Testis (tissue), 3 donors: ENCODE data around the gene RARRES2. TPM values are rescaled to one million over a fixed set of nuclear protein-coding genes. Genes with fewer than 3 reads are reported as not detected.

Experiments
- DNase-seq: peaks from one replicate; pipeline ENCODE4 v3.0.0-alpha.2; 2019
- H3K27ac ChIP-seq, 2 donors: fragments of 200-600 bp; sonication (generic); one replicate each; pipeline ENCODE4 v1.5.1; 2019
- H3K27me3 ChIP-seq: fragments of 200-600 bp; sonication (generic); one replicate; pipeline ENCODE4 v1.5.1; 2019
- H3K36me3 ChIP-seq: fragments of 200-600 bp; sonication (generic); one replicate; pipeline ENCODE4 v1.5.1; 2017; ENCODE audit warnings: low read depth; ENCODE audit errors: missing control alignments
- H3K4me1 ChIP-seq: fragments of 200-600 bp; sonication (generic); one replicate; pipeline ENCODE4 v1.5.1; 2019
- H3K4me3 ChIP-seq, 2 donors: fragments of 200-600 bp; sonication (generic); one replicate each; pipeline ENCODE4 v1.5.1; 2017 to 2019
- H3K9me3 ChIP-seq: fragments of 200-600 bp; sonication (generic); one replicate; pipeline ENCODE4 v1.5.1; 2017
- CTCF ChIP-seq, 3 experiments: fragments of 450-650 bp in 2 of 3; fragments of 200-600 bp in 1 of 3; sonication (generic) in 1 of 3; IDR thresholded peaks; one replicate each; pipeline ENCODE4 v1.5.1; 2016 to 2019; ENCODE audit warnings: antibody characterized with exemption in 3 of 3, mild to moderate bottlenecking in 2 of 3, moderate library complexity in 1 of 3
- POLR2A ChIP-seq: fragments of 450-650 bp; IDR thresholded peaks from one replicate; pipeline ENCODE4 v1.6.1; 2017; ENCODE audit warnings: antibody characterized with exemption, mild to moderate bottlenecking, moderate library complexity
- WGBS, 2 donors: methylation state at CpG; one replicate each; pipeline ENCODE4 v1.1.5; 2018; 5-methylcytosine and 5-hydroxymethylcytosine counted together
- intact Hi-C: fragments of 100-400 bp; cut with DNase I; formaldehyde crosslinking; loops from one replicate; pipeline ENCODE4 v1.15.1; 2023; ENCODE audit warnings: low total_unique reads
- polyA plus RNA-seq: library from polyadenylated mRNA; stranded (reverse); fragments of 350-450 nt; fragmentation: Illumina TruSeq; extraction: RNeasy Lipid Tissue Mini Kit (QIAGEN cat#74804); gene quantifications from one replicate; pipeline ENCODE4 v1.2.3, GENCODE V29; 2014; ENCODE audit warnings: low read depth, low replicate concordance; ENCODE audit not compliant: insufficient read depth
- total RNA-seq, 2 donors: library from RNA; depleted of rRNA; stranded (reverse); fragments of >200 nt; gene quantifications; one replicate each; pipeline ENCODE4 v1.2.3, GENCODE V29; 2016

Gene RARRES2
- total and polyA plus RNA-seq, 3 donors from 2014 or later = 21.1 to 93.7 (median 58.8) TPM

GRCh38 chr7:150360363-150361058, 19.1 kb upstream of the RARRES2 start:
- no peak for TF ChIP-seq POLR2A
- TF ChIP-seq CTCF (IDR thresholded peaks at IDR 0.05) = no peak
- WGBS, 2 donors = 63 to 74% methylated on average over 5 of the region's 5 CpGs
- Histone ChIP-seq H3K9me3 (no peaks in the 10 kb centered on the region), H3K27me3 (no peaks in the 10 kb centered on the region), H3K27ac (no peak overlapping the region), H3K4me1 (no peaks in the 10 kb centered on the region), H3K4me3 (no peak overlapping the region), H3K36me3 (no peaks in the 10 kb centered on the region)
- intact Hi-C loops = no loop called here
- no peak for DNase-seq

GRCh38 chr7:150359622-150360362, 18.4 kb upstream of the RARRES2 start:
- 89 to 90% methylated on average over 2 of the region's 2 CpGs for WGBS, 2 donors
- Histone ChIP-seq H3K4me3 (no peak overlapping the region), H3K27ac (no peak overlapping the region), H3K4me1 (no peaks in the 10 kb centered on the region), H3K27me3 (no peaks in the 10 kb centered on the region), H3K9me3 (no peaks in the 10 kb centered on the region), H3K36me3 (no peaks in the 10 kb centered on the region)
- no peak for DNase-seq
- intact Hi-C loops = no loop called here
- no peak for TF ChIP-seq CTCF (IDR thresholded peaks at IDR 0.05)
- TF ChIP-seq POLR2A = no peak

DNA sequence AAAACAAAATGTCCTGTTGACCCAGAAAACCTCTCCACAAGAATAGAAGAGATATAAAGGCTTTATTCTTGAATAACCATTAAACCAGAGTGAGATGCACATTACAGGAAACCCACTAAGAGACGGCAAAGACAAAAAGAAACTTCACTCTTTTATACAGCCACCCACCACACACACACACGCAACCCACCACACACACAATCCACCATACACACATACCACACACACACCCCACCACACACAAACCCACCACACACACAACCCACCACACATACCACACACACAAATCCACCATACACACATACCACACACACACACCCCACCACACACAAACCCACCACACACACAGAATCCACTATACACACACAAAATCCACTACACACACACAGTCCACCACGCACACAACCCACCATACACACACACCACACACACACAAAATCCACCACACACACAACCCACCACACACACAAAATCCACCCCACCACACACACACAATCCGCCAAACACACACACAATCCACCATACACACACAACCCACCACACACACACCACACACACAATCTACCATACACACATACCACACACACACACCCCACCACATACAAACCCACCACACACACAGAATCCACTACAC, 17.7 kb upstream of the RARRES2 start:
- intact Hi-C loops = no loop called here
- Histone ChIP-seq H3K4me3 (no peak overlapping the region), H3K9me3 (no peaks in the 10 kb centered on the region), H3K4me1 (no peaks in the 10 kb centered on the region), H3K36me3 (no peaks in the 10 kb centered on the region), H3K27me3 (no peaks in the 10 kb centered on the region), H3K27ac (no peak overlapping the region)
- no peak for DNase-seq
- TF ChIP-seq CTCF (IDR thresholded peaks at IDR 0.05) (no peak), POLR2A (no peak)
- 87 to 92% methylated on average over 4 of the region's 4 CpGs for WGBS, 2 donors

DNA sequence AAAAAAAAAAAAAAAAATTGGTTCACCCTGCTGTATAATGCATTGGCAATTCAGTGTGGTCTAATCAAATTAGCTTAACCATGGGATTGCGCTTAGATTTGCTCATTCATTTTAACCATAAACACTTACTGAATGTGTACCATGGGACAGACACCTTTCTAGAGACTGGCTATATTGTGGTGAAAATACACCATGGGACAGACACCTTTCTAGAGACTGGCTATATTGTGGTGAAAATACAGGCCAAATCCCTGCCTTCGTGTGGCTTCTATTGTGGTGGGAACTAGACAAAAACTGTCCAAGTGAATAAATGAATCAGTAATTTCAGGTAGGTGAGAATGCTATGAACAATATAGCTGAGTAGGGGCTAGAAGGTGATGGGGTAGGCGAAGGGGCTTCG, 17.0 kb upstream of the RARRES2 start:
- no peak overlapping the region for H3K4me3 ChIP-seq
- H3K4me1 ChIP-seq = no peaks in the 10 kb centered on the region
- no peaks in the 10 kb centered on the region for H3K27me3 ChIP-seq
- 90 to 95% methylated on average over 4 of the region's 4 CpGs for WGBS, 2 donors
- no peak for DNase-seq
- H3K27ac ChIP-seq = no peak overlapping the region
- TF ChIP-seq POLR2A (no peak), CTCF (IDR thresholded peaks at IDR 0.05) (no peak)
- intact Hi-C loops = no loop called here
- no peaks in the 10 kb centered on the region for H3K36me3 ChIP-seq
- no peaks in the 10 kb centered on the region for H3K9me3 ChIP-seq
